Heart right ventricle (tissue), 16 donors: ENCODE results near the gene NID1. TPM values are rescaled to one million over a fixed set of nuclear protein-coding genes. Genes with fewer than 3 reads are reported as not detected.
A peak's percentile ranks its signal among the peaks of the same experiment; 100 is the strongest.

Experiments used
- ATAC-seq, 8 donors: fragments of 200-7000 bp; cut with Tn5 transposase; one replicate each; pipeline ENCODE4 v1.9.1; 2020; ENCODE audit warnings: mild to moderate bottlenecking in 8 of 8, moderate library complexity in 8 of 8, moderate number of reproducible peaks in 1 of 8
- DNase-seq, 2 donors: peaks; one replicate each; pipeline ENCODE4 v3.0.0-alpha.2; 2020
- H3K27ac ChIP-seq, 10 donors: fragments of 200-600 bp; sonication (generic) in 2 of 10; one replicate each; pipeline versions ENCODE4 v1.5.0 to v1.8.0; 2020 to 2022; ENCODE audit warnings: mild to moderate bottlenecking in 3 of 10
- H3K27me3 ChIP-seq, 7 donors: fragments of 200-600 bp; one replicate each; pipeline ENCODE4 v1.8.0; 2021 to 2022; ENCODE audit warnings: mild to moderate bottlenecking in 2 of 7
- H3K36me3 ChIP-seq, 9 donors: fragments of 200-600 bp; sonication (generic) in 1 of 9; one replicate each; pipeline versions ENCODE4 v1.5.0 to v1.8.0; 2020 to 2022; ENCODE audit warnings: mild to moderate bottlenecking in 2 of 9
- H3K4me1 ChIP-seq, 9 donors: fragments of 200-600 bp; sonication (generic) in 1 of 9; one replicate each; pipeline versions ENCODE4 v1.5.0 to v1.8.0; 2020 to 2022; ENCODE audit warnings: mild to moderate bottlenecking in 4 of 9
- H3K4me3 ChIP-seq, 10 donors: fragments of 200-600 bp; sonication (generic) in 2 of 10; one replicate each; pipeline versions ENCODE4 v1.5.0 to v1.8.0; 2020 to 2022; ENCODE audit warnings: mild to moderate bottlenecking in 7 of 10, moderate library complexity in 2 of 10
- H3K9me3 ChIP-seq, 11 donors: fragments of 200-600 bp in 10 of 11; sonication (generic) in 2 of 11; one replicate each; pipeline versions ENCODE4 v1.5.0 to v1.8.0; 2013 to 2022; ENCODE audit warnings: mild to moderate bottlenecking in 2 of 11, control low read depth in 1 of 11, moderate library complexity in 1 of 11
- CTCF ChIP-seq, 9 donors: fragments of 200-600 bp; sonication (generic) in 2 of 9; IDR thresholded peaks; one replicate each; pipeline versions ENCODE4 v1.5.0 to v1.8.0; 2021 to 2022; ENCODE audit warnings: antibody characterized with exemption in 9 of 9, mild to moderate bottlenecking in 5 of 9, moderate library complexity in 1 of 9
- WGBS, 2 donors: extraction: QIAGEN DNeasy Blood & Tissue Kit; methylation state at CpG; one replicate each; pipeline ENCODE4 v1.1.7; 2013; ENCODE audit warnings: inconsistent platforms in 1 of 2; 5-methylcytosine and 5-hydroxymethylcytosine counted together
- intact Hi-C, 10 donors: fragments of 100-400 bp; cut with DNase I; formaldehyde crosslinking; loops; one replicate each; pipeline versions ENCODE4 v1.11.1 to v1.14.2; 2022
- polyA plus RNA-seq, 2 donors: library from polyadenylated mRNA; stranded (reverse); fragments of 200-250 nt; gene quantifications; one replicate each; pipeline ENCODE4 v1.2.3, GENCODE V29; 2013
- total RNA-seq, 10 donors: library from RNA; stranded (reverse); fragmentation: NEBNext Ultra II Directional in 3 of 10; extraction: Animal tissue kit (Norgen Biotek cat#: 25700) in 3 of 10; gene quantifications; one replicate each; pipeline versions ENCODE4 v1.2.1 to v1.2.4, GENCODE V29; 2021 to 2023
- donor health status: Arrhythmogenic right ventricular cardiomyopathy.
- donor health status: ischemic (EF 13 %, LVEDD 7.1; RV severe dilation, severe dysfunction).
- donor health status: healthy with polysubstance abuse.
- donor health status: DM: no; HTN: yes; CAD: no.
- donor health status: DM: no; HTN: no; CAD: no.
- donor health status: ischemic (EF 25% LVEDD 6.9; RV normal size, moderate dysfunction).
- donor health status: ischemic (EF 25% LVEDD 5.7; RV mildly dilated, moderate dysfunction).
- donor health status: healthy.
- donor health status: DM: yes; HTN: yes; CAD: no.
- donor health status: Ischemic cardiomyopathy.
- donor health status: ischemic (EF 35%, LVEDD 5.7; RV mildly dilated, moderate dysfunction).
- donor health status: nonischemic (EF 11% LVEDD 7.7; RV severe dilation, severe dysfunction).
- donor health status: DM: yes; HTN: yes; CAD: no.
- donor health status: PGD.
- donor health status: ischemic (EF 29% LVEDD 5.4; RV normal size, mild dysfunction).
- donor health status: nonischemic (EF 23%, LVEDD 6.1; RV moderate dilation, normal function).

NID1 gene
- total and polyA plus RNA-seq, 12 donors: 30.2 to 120 (median 44.4) TPM

GRCh38 chr1:236027104-236027503 lies 37.8 kb downstream of the NID1 start:
- H3K9me3 ChIP-seq: no peaks in the 10 kb centered on the region
- ATAC-seq (no peak), DNase-seq (no peak)
- no peaks in the 10 kb centered on the region for H3K27me3 ChIP-seq
- peaks cover 4 to 100% (median 94%) of the 10 kb centered on the region in 9 donors for H3K36me3 ChIP-seq
- intact Hi-C loops: no loop called here
- H3K4me1 ChIP-seq: peaks cover 0 to 5% (median 3%) of the 10 kb centered on the region in 9 donors
- H3K4me3 ChIP-seq: no peak overlapping the region
- H3K27ac ChIP-seq: peak overlapping the region in 2 of 10 donors; percentile 4 to 31
- TF ChIP-seq CTCF (IDR thresholded peaks at IDR 0.05): no peak
- WGBS, 2 donors: 89 to 91% methylated on average over 4 of the region's 4 CpGs

- no peak for ATAC-seq
- intact Hi-C loops: no loop called here
- Histone ChIP-seq H3K27me3 (no peaks in the 10 kb centered on the region), H3K4me3 (no peak overlapping the region), H3K9me3 (no peaks in the 10 kb centered on the region), H3K4me1 (peaks cover 4 to 18% (median 15%) of the 10 kb centered on the region in 9 donors), H3K36me3 (peaks cover 4 to 100% (median 88%) of the 10 kb centered on the region in 9 donors), H3K27ac (peak overlapping the region in 4 of 10 donors; percentile 19 to 52 (median 34))
- no peak for TF ChIP-seq CTCF (IDR thresholded peaks at IDR 0.05)
- 96% methylated on average over 14 of the region's 14 CpGs for WGBS, 2 donors
- no peak for DNase-seq
Measured at GRCh38 chr1:236025836-236026235, 39.1 kb downstream of the NID1 start.

GRCh38 chr1:236024641-236025040 lies 40.2 kb downstream of the NID1 start:
- 84 to 93% methylated on average over 7 of the region's 7 CpGs for WGBS, 2 donors
- no peak for TF ChIP-seq CTCF (IDR thresholded peaks at IDR 0.05)
- intact Hi-C loops: loop anchor here in 1 of 10 donors (5.0 kb wide), 1 partner anchor 38 kb away; no protein-coding TSS in a partner anchor
- Histone ChIP-seq H3K4me1 (peaks cover 4 to 30% (median 25%) of the 10 kb centered on the region in 9 donors), H3K9me3 (no peaks in the 10 kb centered on the region), H3K27ac (peak overlapping the region in 5 of 10 donors; percentile 5 to 60 (median 44)), H3K27me3 (no peaks in the 10 kb centered on the region), H3K36me3 (peaks cover 4 to 100% (median 76%) of the 10 kb centered on the region in 9 donors), H3K4me3 (no peak overlapping the region)
- DNase-seq: no peak
- ATAC-seq: peak in 5 of 8 donors; percentile 24 to 68 (median 46)

GRCh38 chr1:236023926-236024565 lies 40.8 kb downstream of the NID1 start:
- TF ChIP-seq CTCF (IDR thresholded peaks at IDR 0.05): no peak
- 93 to 97% methylated on average over 15 of the region's 15 CpGs for WGBS, 2 donors

More at GRCh38 chr1:236023926-236024565, 40.8 kb downstream of the NID1 start:
- Histone ChIP-seq H3K36me3 (peaks cover 0 to 100% (median 71%) of the 10 kb centered on the region in 9 donors), H3K4me1 (peaks cover 4 to 34% (median 29%) of the 10 kb centered on the region in 9 donors), H3K4me3 (no peak overlapping the region), H3K27ac (peak overlapping the region in 6 of 10 donors; percentile 1 to 60 (median 42)), H3K9me3 (no peaks in the 10 kb centered on the region), H3K27me3 (no peaks in the 10 kb centered on the region)
- intact Hi-C loops: loop anchor here in 1 of 10 donors (5.0 kb wide), 1 partner anchor 38 kb away; no protein-coding TSS in a partner anchor
- ATAC-seq: no peak
- DNase-seq: no peak
